Smooth muscle cell (in vitro differentiated cells): ENCODE measurements around the gene ACADS. TPM values are rescaled to one million over a fixed set of nuclear protein-coding genes. Genes with fewer than 3 reads are reported as not detected.

Experiments used
- DNase-seq: peaks from one replicate; lab custom pipeline; 2025; ENCODE audit not compliant: unreplicated experiment; lab: John Stamatoyannopoulos, UW
- H2AFZ ChIP-seq: fragments of 200-600 bp; sonication (generic); 2 replicates; pipeline ENCODE4 v1.6.0; 2016; ENCODE audit warnings: antibody characterized with exemption, low read depth, mild to moderate bottlenecking
- H3F3A ChIP-seq: fragments of 200-600 bp; sonication (generic); 2 replicates; pipeline ENCODE4 v1.6.0; 2017; ENCODE audit warnings: antibody characterized with exemption, low read depth
- H3K27ac ChIP-seq: fragments of 200-600 bp; sonication (generic); 2 replicates; pipeline ENCODE4 v1.5.1; 2016; ENCODE audit warnings: low read depth, mild to moderate bottlenecking
- H3K27me3 ChIP-seq: fragments of 200-600 bp; sonication (generic); 2 replicates; pipeline ENCODE4 v1.6.1; 2016; ENCODE audit warnings: low read depth, mild to moderate bottlenecking
- H3K36me3 ChIP-seq: fragments of 200-600 bp; sonication (generic); 2 replicates; pipeline ENCODE4 v1.5.1; 2016; ENCODE audit warnings: low read depth
- H3K4me1 ChIP-seq: fragments of 200-600 bp; sonication (generic); 2 replicates; pipeline ENCODE4 v1.5.1; 2016; ENCODE audit warnings: low read depth
- H3K4me2 ChIP-seq: fragments of 200-600 bp; sonication (generic); 2 replicates; pipeline ENCODE4 v1.6.0; 2016; ENCODE audit warnings: mild to moderate bottlenecking
- H3K4me3 ChIP-seq: fragments of 200-600 bp; sonication (generic); 2 replicates; pipeline ENCODE4 v1.5.1; 2016; ENCODE audit warnings: mild to moderate bottlenecking
- H3K79me2 ChIP-seq: fragments of 200-600 bp; sonication (generic); 2 replicates; pipeline ENCODE4 v1.6.0; 2016; ENCODE audit warnings: low read depth, mild to moderate bottlenecking
- H3K9ac ChIP-seq: fragments of 200-600 bp; sonication (generic); 2 replicates; pipeline ENCODE4 v1.6.0; 2016; ENCODE audit warnings: low read depth
- H3K9me3 ChIP-seq: fragments of 200-600 bp; sonication (generic); replicated peaks from 2 replicates; pipeline ENCODE4 v1.5.1; 2016; ENCODE audit warnings: low read depth
- H4K20me1 ChIP-seq: fragments of 200-600 bp; sonication (generic); 2 replicates; pipeline ENCODE4 v1.6.0; 2016; ENCODE audit warnings: low read depth
- WGBS: methylation state at CpG from one replicate; pipeline ENCODE4 v1.1.7; 2016; ENCODE audit warnings: low lambda C conversion rate; 5-methylcytosine and 5-hydroxymethylcytosine counted together
- polyA plus RNA-seq: library from polyadenylated mRNA; unstranded; fragments of >200 nt; fragmentation: Nextera tagmentation; extraction: Ambion mirVana; gene quantifications from 2 replicates; pipeline ENCODE4 v1.2.1, GENCODE V29; 2016
- total RNA-seq: library from RNA; depleted of rRNA; stranded (reverse); fragments of >200 nt; gene quantifications from 2 replicates; pipeline ENCODE4 v1.2.3, GENCODE V29; 2014
- TF ChIP-seq, protein P1 (sequence below): fragments of 200-600 bp; sonication (generic); IDR thresholded peaks from 2 replicates; pipeline ENCODE4 v1.5.1; 2017; ENCODE audit warnings: borderline replicate concordance, mild to moderate bottlenecking, antibody characterized with exemption; ENCODE audit not compliant: insufficient read depth, poor library complexity, severe bottlenecking

The ACADS gene
- total and polyA plus RNA-seq, 2 experiments from 2014 or later: 3.7 to 14.0 TPM

- TF ChIP-seq, protein P1, sequence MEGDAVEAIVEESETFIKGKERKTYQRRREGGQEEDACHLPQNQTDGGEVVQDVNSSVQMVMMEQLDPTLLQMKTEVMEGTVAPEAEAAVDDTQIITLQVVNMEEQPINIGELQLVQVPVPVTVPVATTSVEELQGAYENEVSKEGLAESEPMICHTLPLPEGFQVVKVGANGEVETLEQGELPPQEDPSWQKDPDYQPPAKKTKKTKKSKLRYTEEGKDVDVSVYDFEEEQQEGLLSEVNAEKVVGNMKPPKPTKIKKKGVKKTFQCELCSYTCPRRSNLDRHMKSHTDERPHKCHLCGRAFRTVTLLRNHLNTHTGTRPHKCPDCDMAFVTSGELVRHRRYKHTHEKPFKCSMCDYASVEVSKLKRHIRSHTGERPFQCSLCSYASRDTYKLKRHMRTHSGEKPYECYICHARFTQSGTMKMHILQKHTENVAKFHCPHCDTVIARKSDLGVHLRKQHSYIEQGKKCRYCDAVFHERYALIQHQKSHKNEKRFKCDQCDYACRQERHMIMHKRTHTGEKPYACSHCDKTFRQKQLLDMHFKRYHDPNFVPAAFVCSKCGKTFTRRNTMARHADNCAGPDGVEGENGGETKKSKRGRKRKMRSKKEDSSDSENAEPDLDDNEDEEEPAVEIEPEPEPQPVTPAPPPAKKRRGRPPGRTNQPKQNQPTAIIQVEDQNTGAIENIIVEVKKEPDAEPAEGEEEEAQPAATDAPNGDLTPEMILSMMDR: no peak
- H3K4me2 ChIP-seq: no peak overlapping the region
- no peaks in the 10 kb centered on the region for H3K27me3 ChIP-seq
- no peaks in the 10 kb centered on the region for H3K9me3 ChIP-seq
- H3K4me3 ChIP-seq: no peak overlapping the region
- peaks cover 6% of the 10 kb centered on the region for H3K4me1 ChIP-seq
- no peak for DNase-seq
- H3F3A ChIP-seq: peaks cover 11% of the 10 kb centered on the region
- no peak overlapping the region for H3K27ac ChIP-seq
- WGBS: 98% methylated on average over 5 of the region's 5 CpGs
- H4K20me1 ChIP-seq: no peaks in the 10 kb centered on the region
- H3K36me3 ChIP-seq: peaks cover 4% of the 10 kb centered on the region
- H2AFZ ChIP-seq: no peak overlapping the region
- no peaks in the 10 kb centered on the region for H3K79me2 ChIP-seq
- no peak overlapping the region for H3K9ac ChIP-seq
Observed at GRCh38 chr12:120766566-120766965, 40.9 kb downstream of the ACADS start.

- Histone ChIP-seq H3K9ac (no peak overlapping the region), H3F3A (peaks cover 11% of the 10 kb centered on the region), H3K4me1 (peaks cover 6% of the 10 kb centered on the region), H3K4me3 (no peak overlapping the region), H3K36me3 (peaks cover 4% of the 10 kb centered on the region), H3K27me3 (no peaks in the 10 kb centered on the region), H4K20me1 (no peaks in the 10 kb centered on the region), H3K79me2 (no peaks in the 10 kb centered on the region), H3K4me2 (no peak overlapping the region), H3K27ac (peak overlapping the region; percentile 1), H2AFZ (no peak overlapping the region), H3K9me3 (no peaks in the 10 kb centered on the region)
- DNase-seq: no peak
- TF ChIP-seq, protein P1: no peak
- 91% methylated on average over 11 of the region's 11 CpGs for WGBS
Observed at GRCh38 chr12:120767071-120768024, 41.7 kb downstream of the ACADS start.

GRCh38 chr12:120771097-120771496 is 45.5 kb downstream of the ACADS start:
- H3K9ac ChIP-seq: no peak overlapping the region
- no peak for DNase-seq
- no peak overlapping the region for H3K4me3 ChIP-seq
- H3K4me1 ChIP-seq: peaks cover 6% of the 10 kb centered on the region
- no peaks in the 10 kb centered on the region for H3K79me2 ChIP-seq
- peaks cover 4% of the 10 kb centered on the region for H3K36me3 ChIP-seq
- H3K4me2 ChIP-seq: no peak overlapping the region
- TF ChIP-seq, protein P1: no peak
- no peaks in the 10 kb centered on the region for H3K27me3 ChIP-seq
- H4K20me1 ChIP-seq: peaks cover 16% of the 10 kb centered on the region
- H3K27ac ChIP-seq: no peak overlapping the region
- no peaks in the 10 kb centered on the region for H3K9me3 ChIP-seq
- no peak overlapping the region for H2AFZ ChIP-seq
- 92% methylated on average over 11 of the region's 11 CpGs for WGBS
- peaks cover under 1% of the 10 kb centered on the region for H3F3A ChIP-seq
